H1 (cell line): ENCODE results near the gene VRK2.

ENCODE experiments used
- ATF2 ChIP-seq: IDR thresholded peaks from 2 replicates; pipeline ENCODE4 v1.6.1; 2012; ENCODE audit warnings: low read length, inconsistent platforms
- EP300 ChIP-seq, 2 experiments: IDR thresholded peaks; 1 replicate in 1 of 2; 2 replicates in 1 of 2; pipeline ENCODE4 v1.6.1; 2011 to 2012; ENCODE audit warnings: low read depth in 2 of 2, low read length in 2 of 2, mild to moderate bottlenecking in 2 of 2, borderline replicate concordance in 1 of 2, inconsistent platforms in 1 of 2, moderate library complexity in 1 of 2
- SIN3A ChIP-seq, 2 experiments: IDR thresholded peaks in 1 of 2; conservative IDR thresholded peaks in 1 of 2; 2 replicates each; pipeline ENCODE4 v1.6.1; 2011 to 2012; ENCODE audit warnings: low read length in 2 of 2, improper control_type of control experiment in 1 of 2, low read depth in 1 of 2, mild to moderate bottlenecking in 1 of 2
- SIRT6 ChIP-seq: IDR thresholded peaks from one replicate; pipeline ENCODE4 v1.7.1; 2012; ENCODE audit warnings: low read length, inconsistent platforms
- SUZ12 ChIP-seq: fragments of 200-600 bp; sonication (generic); IDR thresholded peaks from 2 replicates; pipeline ENCODE4 v1.6.1; 2012; ENCODE audit warnings: mild to moderate bottlenecking, inconsistent platforms, low read length, moderate library complexity, mixed read lengths
- TBP ChIP-seq: IDR thresholded peaks from 2 replicates; pipeline ENCODE4 v1.6.1; 2011; ENCODE audit warnings: low read depth, low read length, improper control_type of control experiment
- USF2 ChIP-seq: IDR thresholded peaks from 2 replicates; pipeline ENCODE4 v1.6.1; 2011; ENCODE audit warnings: low read length, improper control_type of control experiment
- TF ChIP-seq, protein P1 (sequence below), 3 experiments: IDR thresholded peaks; 1 replicate in 2 of 3; 2 replicates in 1 of 3; pipeline versions ENCODE4 v1.5.1 to v1.6.1; 2011; ENCODE audit warnings: low read length in 3 of 3, mild to moderate bottlenecking in 3 of 3, inconsistent platforms in 2 of 3, low read depth in 1 of 3, moderate library complexity in 1 of 3; ENCODE audit not compliant: insufficient read depth in 1 of 3; ENCODE audit errors: control extremely low read depth in 1 of 3

DNA sequence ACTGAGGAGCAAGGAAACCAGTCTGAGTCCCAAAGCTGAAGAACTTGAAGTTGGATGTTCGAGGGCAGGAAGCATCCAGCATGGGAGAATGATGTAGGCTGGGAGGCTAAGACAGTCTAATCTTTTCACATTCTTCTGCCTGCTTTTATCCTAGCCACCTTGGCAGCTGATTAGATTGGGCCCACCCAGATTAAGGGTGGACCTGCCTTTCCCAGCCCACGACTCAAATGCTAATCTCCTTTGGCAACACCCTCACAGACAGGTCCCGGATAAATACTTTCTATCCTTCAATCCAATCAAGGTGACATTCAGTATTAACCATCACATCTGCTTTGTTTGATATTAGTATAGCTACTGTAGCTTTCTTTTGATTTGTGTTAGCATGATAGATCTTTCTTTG lies 27.1 kb downstream of the VRK2 start:
- no peak for TF ChIP-seq SIN3A (conservative IDR thresholded peaks at IDR 0.05 in 1 of 2, IDR thresholded peaks at IDR 0.05 in 1 of 2; ENCODE audit: low read depth in 1 of 2, low read length in 2 of 2)
- TF ChIP-seq, protein P1, sequence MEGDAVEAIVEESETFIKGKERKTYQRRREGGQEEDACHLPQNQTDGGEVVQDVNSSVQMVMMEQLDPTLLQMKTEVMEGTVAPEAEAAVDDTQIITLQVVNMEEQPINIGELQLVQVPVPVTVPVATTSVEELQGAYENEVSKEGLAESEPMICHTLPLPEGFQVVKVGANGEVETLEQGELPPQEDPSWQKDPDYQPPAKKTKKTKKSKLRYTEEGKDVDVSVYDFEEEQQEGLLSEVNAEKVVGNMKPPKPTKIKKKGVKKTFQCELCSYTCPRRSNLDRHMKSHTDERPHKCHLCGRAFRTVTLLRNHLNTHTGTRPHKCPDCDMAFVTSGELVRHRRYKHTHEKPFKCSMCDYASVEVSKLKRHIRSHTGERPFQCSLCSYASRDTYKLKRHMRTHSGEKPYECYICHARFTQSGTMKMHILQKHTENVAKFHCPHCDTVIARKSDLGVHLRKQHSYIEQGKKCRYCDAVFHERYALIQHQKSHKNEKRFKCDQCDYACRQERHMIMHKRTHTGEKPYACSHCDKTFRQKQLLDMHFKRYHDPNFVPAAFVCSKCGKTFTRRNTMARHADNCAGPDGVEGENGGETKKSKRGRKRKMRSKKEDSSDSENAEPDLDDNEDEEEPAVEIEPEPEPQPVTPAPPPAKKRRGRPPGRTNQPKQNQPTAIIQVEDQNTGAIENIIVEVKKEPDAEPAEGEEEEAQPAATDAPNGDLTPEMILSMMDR (IDR thresholded peaks at IDR 0.05; ENCODE audit: control extremely low read depth in 1 of 3, insufficient read depth in 1 of 3, low read depth in 1 of 3, low read length in 3 of 3), result no peak
- TF ChIP-seq ATF2, result no peak
- TF ChIP-seq EP300 (IDR thresholded peaks at IDR 0.05; ENCODE audit: borderline replicate concordance in 1 of 2, low read depth in 2 of 2, low read length in 2 of 2), result no peak
- TF ChIP-seq SUZ12, result no peak
- TF ChIP-seq USF2, result no peak
- TF ChIP-seq SIRT6, result no peak
- no peak for TF ChIP-seq TBP
